IMR-90 (cell line): ENCODE measurements around the gene CCDC116. TPM values are rescaled to one million over a fixed set of nuclear protein-coding genes. Genes with fewer than 3 reads are reported as not detected.

Experiments
- ATAC-seq: fragments of 200-7000 bp; cut with Tn5 transposase; 2 replicates; pipeline ENCODE4 v1.9.1; 2020; ENCODE audit warnings: low read depth, mild to moderate bottlenecking, moderate library complexity
- BruUV-seq: library from RNA; stranded (reverse); fragments of 400-500 nt; replicated peaks from 2 replicates; lab custom pipeline; 2021; lab: Mats Ljungman, UMichigan
- CTCF ChIA-PET: fragments of 300-600 bp; formaldehyde crosslinking; extraction: SDS; loops from one replicate; lab custom pipeline; 2021; ENCODE audit warnings: antibody characterized with exemption; lab: Yijun Ruan, JAX
- POLR2A ChIA-PET: fragments of 300-600 bp; sonication (Branson Sonifier 250); formaldehyde crosslinking; loops from one replicate; lab custom pipeline; 2022; ENCODE audit warnings: antibody characterized with exemption; ENCODE audit not compliant: unreplicated experiment; lab: Charles Lee
- DNase-seq: peaks from one replicate; pipeline ENCODE4 v3.0.0; 2013
- H2AFZ ChIP-seq: replicated peaks from 2 replicates; pipeline ENCODE3; 2013; ENCODE audit warnings: low read length, mild to moderate bottlenecking; ENCODE audit not compliant: poor library complexity
- H2AK5ac ChIP-seq: 2 replicates; pipeline ENCODE4 v1.6.1; 2013; ENCODE audit warnings: low read depth, low read length, inconsistent platforms
- H2AK9ac ChIP-seq: replicated peaks from 2 replicates; pipeline ENCODE3; 2013; ENCODE audit warnings: mild to moderate bottlenecking, low read depth, low read length, moderate library complexity; ENCODE audit not compliant: poor library complexity
- H2BK120ac ChIP-seq: 2 replicates; pipeline ENCODE4 v1.6.1; 2013; ENCODE audit warnings: low read depth, low read length, inconsistent platforms
- H2BK15ac ChIP-seq: 3 replicates; pipeline ENCODE4 v1.6.1; 2013; ENCODE audit warnings: low read depth, low read length, inconsistent platforms
- H2BK20ac ChIP-seq: 2 replicates; pipeline ENCODE4 v1.6.1; 2013; ENCODE audit warnings: low read depth, mild to moderate bottlenecking, inconsistent platforms, low read length, moderate library complexity
- H2BK5ac ChIP-seq: 2 replicates; pipeline ENCODE4 v1.6.1; 2013; ENCODE audit warnings: mild to moderate bottlenecking, low read depth, low read length, inconsistent platforms; ENCODE audit not compliant: poor library complexity, severe bottlenecking
- H3K14ac ChIP-seq: replicated peaks from 2 replicates; pipeline ENCODE4 v1.6.1; 2013; ENCODE audit warnings: low read depth, low read length, inconsistent platforms
- H3K18ac ChIP-seq: 2 replicates; pipeline ENCODE4 v1.6.1; 2013; ENCODE audit warnings: low read depth, low read length, control low read depth
- H3K23ac ChIP-seq: 2 replicates; pipeline ENCODE4 v1.6.1; 2013; ENCODE audit warnings: low read depth, low read length, inconsistent platforms
- H3K27ac ChIP-seq: 2 replicates; pipeline ENCODE4 v1.5.1; 2013; ENCODE audit warnings: mild to moderate bottlenecking, control low read depth, low read length; ENCODE audit not compliant: insufficient read depth
- H3K27me3 ChIP-seq: 2 replicates; pipeline ENCODE4 v1.6.1; 2013; ENCODE audit warnings: low read length; ENCODE audit not compliant: control insufficient read depth, insufficient read depth
- H3K36me3 ChIP-seq: 2 replicates; pipeline ENCODE4 v1.6.1; 2013; ENCODE audit warnings: low read length, mixed read lengths; ENCODE audit not compliant: control insufficient read depth, insufficient read depth
- H3K4ac ChIP-seq: 2 replicates; pipeline ENCODE4 v1.6.1; 2013; ENCODE audit warnings: low read depth, low read length, inconsistent platforms
- H3K4me1 ChIP-seq: 2 replicates; pipeline ENCODE4 v1.6.1; 2013; ENCODE audit warnings: low read length, mixed read lengths; ENCODE audit not compliant: control insufficient read depth, insufficient read depth
- H3K4me2 ChIP-seq: 2 replicates; pipeline ENCODE4 v1.6.1; 2013; ENCODE audit warnings: low read depth, mild to moderate bottlenecking, control low read depth, low read length, moderate library complexity
- H3K4me3 ChIP-seq: 2 replicates; pipeline ENCODE4 v1.5.1; 2013; ENCODE audit warnings: low read depth, mild to moderate bottlenecking, control low read depth, low read length, moderate library complexity; ENCODE audit not compliant: insufficient read depth
- H3K56ac ChIP-seq: 2 replicates; pipeline ENCODE4 v1.6.1; 2013; ENCODE audit warnings: low read length, inconsistent platforms; ENCODE audit not compliant: insufficient read depth; ENCODE audit errors: extremely low read depth
- H3K79me1 ChIP-seq, 2 experiments: 2 replicates each; pipeline ENCODE4 v1.6.1; 2013; ENCODE audit warnings: low read length in 2 of 2, inconsistent platforms in 1 of 2, low read depth in 1 of 2
- H3K9ac ChIP-seq: 2 replicates; pipeline ENCODE4 v1.6.1; 2013; ENCODE audit warnings: low read depth, low read length, control low read depth
- H3K9me1 ChIP-seq: 2 replicates; pipeline ENCODE4 v1.6.1; 2013; ENCODE audit warnings: low read length, inconsistent platforms; ENCODE audit not compliant: insufficient read depth
- H3K9me3 ChIP-seq: 2 replicates; pipeline ENCODE4 v1.6.1; 2013; ENCODE audit warnings: low read length; ENCODE audit not compliant: control insufficient read depth, insufficient read depth
- H4K20me1 ChIP-seq: 2 replicates; pipeline ENCODE4 v1.6.1; 2013; ENCODE audit warnings: low read length, inconsistent platforms; ENCODE audit not compliant: insufficient read depth
- H4K5ac ChIP-seq: 2 replicates; pipeline ENCODE4 v1.6.1; 2013; ENCODE audit warnings: mild to moderate bottlenecking, low read depth, low read length, control low read depth
- H4K8ac ChIP-seq, 2 experiments: 2 replicates each; pipeline ENCODE4 v1.6.1; 2013; ENCODE audit warnings: low read depth in 2 of 2, low read length in 2 of 2, control low read depth in 1 of 2, inconsistent platforms in 1 of 2
- H4K91ac ChIP-seq: 2 replicates; pipeline ENCODE4 v1.6.1; 2013; ENCODE audit warnings: low read depth, low read length, inconsistent platforms; ENCODE audit not compliant: insufficient read depth
- BHLHE40 ChIP-seq: fragments of 150-350 bp; IDR thresholded peaks from 2 replicates; pipeline ENCODE4 v1.6.1; 2016; ENCODE audit warnings: mild to moderate bottlenecking, low read depth, low read length
- CEBPB ChIP-seq: IDR thresholded peaks from 2 replicates; pipeline ENCODE4 v1.6.1; 2012; ENCODE audit warnings: low read depth, low read length, improper control_type of control experiment
- CHD1 ChIP-seq: IDR thresholded peaks from 2 replicates; pipeline ENCODE4 v1.6.1; 2012; ENCODE audit warnings: low read depth, low read length, improper control_type of control experiment
- CTCF ChIP-seq: conservative IDR thresholded peaks from 2 replicates; pipeline ENCODE4 v1.5.1; 2012; ENCODE audit warnings: mild to moderate bottlenecking, low read depth, low read length, improper control_type of control experiment
- FOS ChIP-seq: fragments of 150-350 bp; IDR thresholded peaks from 2 replicates; pipeline ENCODE4 v1.6.1; 2016; ENCODE audit warnings: low read depth, low read length
- MAFK ChIP-seq: IDR thresholded peaks from 2 replicates; pipeline ENCODE4 v1.6.1; 2012; ENCODE audit warnings: low read depth, low read length, improper control_type of control experiment
- NFE2L2 ChIP-seq: fragments of 150-350 bp; IDR thresholded peaks from 2 replicates; pipeline ENCODE4 v1.6.1; 2016; ENCODE audit warnings: low read depth, mild to moderate bottlenecking, low read length
- RAD21 ChIP-seq: IDR thresholded peaks from 2 replicates; pipeline ENCODE4 v1.6.1; 2012; ENCODE audit warnings: low read length, improper control_type of control experiment
- RCOR1 ChIP-seq: IDR thresholded peaks from 2 replicates; pipeline ENCODE4 v1.6.1; 2012; ENCODE audit warnings: mild to moderate bottlenecking, low read length, improper control_type of control experiment; ENCODE audit not compliant: insufficient replicate concordance
- RFX5 ChIP-seq: IDR thresholded peaks from 2 replicates; pipeline ENCODE4 v1.8.0; 2012; ENCODE audit warnings: low read depth, mild to moderate bottlenecking, low read length, moderate library complexity
- SMC3 ChIP-seq: fragments of 150-350 bp; IDR thresholded peaks from 2 replicates; pipeline ENCODE4 v1.6.1; 2016; ENCODE audit warnings: low read depth, mild to moderate bottlenecking, antibody characterized with exemption, low read length, moderate library complexity
- WGBS, 2 experiments: methylation state at CpG; one replicate each; pipeline versions ENCODE4 v1.1.5 to v1.1.7; 2013; ENCODE audit warnings: missing lambda C conversion rate in 2 of 2; ENCODE audit not compliant: insufficient read length in 1 of 2; ENCODE audit errors: extremely low coverage in 2 of 2; 5-methylcytosine and 5-hydroxymethylcytosine counted together
- dilution Hi-C: fragments of 300-500 bp; cut with HindIII; formaldehyde crosslinking; loops from one replicate; pipeline ENCODE4 v1.14.3; 2018; ENCODE audit warnings: low sequenced_read_pairs; ENCODE audit not compliant: unreplicated experiment
- in situ Hi-C: fragments of 300-500 bp; cut with MboI; formaldehyde crosslinking; loops from 3 replicates; pipeline ENCODE4 v1.14.3; 2019; ENCODE audit warnings: low sequenced_read_pairs, inconsistent platforms, mixed read lengths
- intact Hi-C: fragments of 100-400 bp; cut with micrococcal nuclease; formaldehyde crosslinking; loops from 2 replicates; pipeline ENCODE4 v1.10.0; 2022
- polyA plus RNA-seq, 3 experiments: library from polyadenylated mRNA; depleted of rRNA; stranded (reverse); fragments of >200 nt; gene quantifications; 2 replicates each; pipeline ENCODE4 v1.2.3, GENCODE V29; 2012; ENCODE audit warnings: low replicate concordance in 1 of 3
- total RNA-seq: library from RNA; depleted of rRNA; stranded (reverse); fragments of >200 nt; gene quantifications from 2 replicates; pipeline ENCODE4 v1.2.3, GENCODE V29; 2012
- TF ChIP-seq, protein P1 (sequence below): fragments of 150-350 bp; IDR thresholded peaks from 2 replicates; pipeline ENCODE4 v1.6.1; 2017; ENCODE audit warnings: mild to moderate bottlenecking, antibody characterized with exemption, low read length, low read depth
- TF ChIP-seq, protein P2 (sequence below): fragments of 150-350 bp; IDR thresholded peaks from 2 replicates; pipeline ENCODE4 v1.6.1; 2016; ENCODE audit warnings: low read depth, mild to moderate bottlenecking, low read length, moderate library complexity, borderline replicate concordance

Gene CCDC116
- total and polyA plus RNA-seq, 2 of the 4 experiments (the other 2 are of a cell fraction), result under 0.01 to 0.27 TPM

- TF ChIP-seq CTCF (no peak), RAD21 (no peak), MAFK (no peak)
Observed at GRCh38 chr22:21602579-21602978, 30.0 kb upstream of the CCDC116 start (continued).

DNA sequence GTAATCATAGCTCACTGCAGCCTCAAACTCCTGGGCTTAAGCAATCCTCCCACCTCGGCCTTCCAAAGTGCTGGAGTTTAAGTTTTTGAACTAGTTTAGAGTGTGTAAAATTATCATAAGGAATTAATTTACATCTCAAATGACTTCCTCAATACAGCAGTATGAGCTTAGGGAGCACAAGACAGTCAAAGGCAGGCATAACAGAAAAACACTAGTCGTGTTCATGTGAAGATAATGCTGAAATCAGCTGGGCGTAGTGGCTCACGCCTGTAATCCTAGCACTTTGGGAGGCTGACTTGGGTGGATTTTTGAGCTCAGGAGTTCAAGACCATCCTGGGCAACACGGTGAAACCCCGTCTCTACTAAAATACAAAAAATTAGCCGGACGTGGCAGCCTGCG is 28.6 kb upstream of the CCDC116 start:
- H2BK120ac ChIP-seq, result no peak overlapping the region
- no peaks in the 10 kb centered on the region for H3K27me3 ChIP-seq
- H3K79me1 ChIP-seq, result peaks cover 15 to 74% of the 10 kb centered on the region in 2 experiments
- H3K4me3 ChIP-seq, result no peak overlapping the region
- no peak overlapping the region for H3K4me2 ChIP-seq
- 95% methylated on average over 6 of the region's 9 CpGs; no CpG with 5 or more reads in 1 of the 2 experiments for WGBS, 2 experiments
- dilution Hi-C loops (no loop called here), in situ Hi-C loops (no loop called here), intact Hi-C loops (no loop called here)
- no peak overlapping the region for H3K14ac ChIP-seq
- H3K27ac ChIP-seq, result no peak overlapping the region
- no peak overlapping the region for H3K4ac ChIP-seq
- H3K56ac ChIP-seq, result no peak overlapping the region
- no peak overlapping the region for H2BK15ac ChIP-seq
- no peak overlapping the region for H2AK5ac ChIP-seq
- H3K18ac ChIP-seq, result no peak overlapping the region
- no peak overlapping the region for H2AK9ac ChIP-seq
- ATAC-seq, result no peak
- H2AFZ ChIP-seq, result no peak overlapping the region
- H3K9ac ChIP-seq, result no peak overlapping the region
- H3K23ac ChIP-seq, result no peak overlapping the region
- H3K9me3 ChIP-seq, result no peaks in the 10 kb centered on the region
- 0 out of 2 replicates have a peak, but pooled peaks cover 3% of the 10 kb centered on the region for H3K4me1 ChIP-seq
- no peak overlapping the region for H2BK20ac ChIP-seq
- no peak overlapping the region for H4K8ac ChIP-seq
- peaks cover 30% of the 10 kb centered on the region for H3K9me1 ChIP-seq
- H4K91ac ChIP-seq, result no peak overlapping the region
- no peak overlapping the region for H2BK5ac ChIP-seq
- BruUV-seq, result no TSS peak
- ChIA-PET CTCF (interaction anchor here (1.8 kb wide), 1 partner anchor 10 kb away, joined by 8 read pairs; no protein-coding TSS in a partner anchor), POLR2A (no interaction called here)
- H4K5ac ChIP-seq, result no peak overlapping the region
- H3K36me3 ChIP-seq, result peaks cover 1% of the 10 kb centered on the region
- no peak for DNase-seq
- peaks cover 88% of the 10 kb centered on the region for H4K20me1 ChIP-seq
- TF ChIP-seq, protein P1, sequence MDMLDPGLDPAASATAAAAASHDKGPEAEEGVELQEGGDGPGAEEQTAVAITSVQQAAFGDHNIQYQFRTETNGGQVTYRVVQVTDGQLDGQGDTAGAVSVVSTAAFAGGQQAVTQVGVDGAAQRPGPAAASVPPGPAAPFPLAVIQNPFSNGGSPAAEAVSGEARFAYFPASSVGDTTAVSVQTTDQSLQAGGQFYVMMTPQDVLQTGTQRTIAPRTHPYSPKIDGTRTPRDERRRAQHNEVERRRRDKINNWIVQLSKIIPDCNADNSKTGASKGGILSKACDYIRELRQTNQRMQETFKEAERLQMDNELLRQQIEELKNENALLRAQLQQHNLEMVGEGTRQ, result no peak
- TF ChIP-seq, protein P2, sequence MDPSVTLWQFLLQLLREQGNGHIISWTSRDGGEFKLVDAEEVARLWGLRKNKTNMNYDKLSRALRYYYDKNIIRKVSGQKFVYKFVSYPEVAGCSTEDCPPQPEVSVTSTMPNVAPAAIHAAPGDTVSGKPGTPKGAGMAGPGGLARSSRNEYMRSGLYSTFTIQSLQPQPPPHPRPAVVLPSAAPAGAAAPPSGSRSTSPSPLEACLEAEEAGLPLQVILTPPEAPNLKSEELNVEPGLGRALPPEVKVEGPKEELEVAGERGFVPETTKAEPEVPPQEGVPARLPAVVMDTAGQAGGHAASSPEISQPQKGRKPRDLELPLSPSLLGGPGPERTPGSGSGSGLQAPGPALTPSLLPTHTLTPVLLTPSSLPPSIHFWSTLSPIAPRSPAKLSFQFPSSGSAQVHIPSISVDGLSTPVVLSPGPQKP, result no peak
- TF ChIP-seq CHD1 (no peak), RCOR1 (no peak), FOS (no peak), NFE2L2 (no peak), BHLHE40 (no peak), CEBPB (no peak), RFX5 (no peak), SMC3 (no peak), RAD21 (no peak)
